Hepatocyte (in vitro differentiated cells): ENCODE measurements around the gene TAGLN.

ENCODE experiments used
- EZH2 ChIP-seq: fragments of 200-600 bp; sonication (generic); IDR thresholded peaks from 2 replicates; pipeline ENCODE4 v1.6.1; 2016; ENCODE audit warnings: antibody characterized with exemption, mild to moderate bottlenecking, borderline replicate concordance
- EZH2phosphoT487 ChIP-seq: fragments of 200-600 bp; sonication (generic); IDR thresholded peaks from one replicate; pipeline ENCODE4 v1.6.1; 2018; ENCODE audit warnings: antibody characterized with exemption, mild to moderate bottlenecking, low read depth, moderate library complexity; ENCODE audit not compliant: unreplicated experiment, severe bottlenecking
- TF ChIP-seq, protein P1 (sequence below): fragments of 200-600 bp; sonication (generic); IDR thresholded peaks from 2 replicates; pipeline ENCODE4 v1.5.1; 2016; ENCODE audit warnings: antibody characterized with exemption, mild to moderate bottlenecking; ENCODE audit not compliant: poor library complexity

GRCh38 chr11:117175781-117176180 is 23.4 kb upstream of the TAGLN start:
- TF ChIP-seq, protein P1, sequence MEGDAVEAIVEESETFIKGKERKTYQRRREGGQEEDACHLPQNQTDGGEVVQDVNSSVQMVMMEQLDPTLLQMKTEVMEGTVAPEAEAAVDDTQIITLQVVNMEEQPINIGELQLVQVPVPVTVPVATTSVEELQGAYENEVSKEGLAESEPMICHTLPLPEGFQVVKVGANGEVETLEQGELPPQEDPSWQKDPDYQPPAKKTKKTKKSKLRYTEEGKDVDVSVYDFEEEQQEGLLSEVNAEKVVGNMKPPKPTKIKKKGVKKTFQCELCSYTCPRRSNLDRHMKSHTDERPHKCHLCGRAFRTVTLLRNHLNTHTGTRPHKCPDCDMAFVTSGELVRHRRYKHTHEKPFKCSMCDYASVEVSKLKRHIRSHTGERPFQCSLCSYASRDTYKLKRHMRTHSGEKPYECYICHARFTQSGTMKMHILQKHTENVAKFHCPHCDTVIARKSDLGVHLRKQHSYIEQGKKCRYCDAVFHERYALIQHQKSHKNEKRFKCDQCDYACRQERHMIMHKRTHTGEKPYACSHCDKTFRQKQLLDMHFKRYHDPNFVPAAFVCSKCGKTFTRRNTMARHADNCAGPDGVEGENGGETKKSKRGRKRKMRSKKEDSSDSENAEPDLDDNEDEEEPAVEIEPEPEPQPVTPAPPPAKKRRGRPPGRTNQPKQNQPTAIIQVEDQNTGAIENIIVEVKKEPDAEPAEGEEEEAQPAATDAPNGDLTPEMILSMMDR = no peak
- TF ChIP-seq EZH2phosphoT487 (no peak), EZH2 (no peak)
